Activated T-helper 1 cell treated with anti-CD3 and anti-CD28 coated beads, Interleukin-12 subunit alpha, Interleukin-12 subunit beta, Interleukin-2, Interleukin-4 antibody, amounts not matched to agents 30 ng/mL and 10 ng/mL and 1 ng/mL, durations not matched to agents 14 hours and 24 hours and 36 hours (primary cell): ENCODE results near the gene CAPN7. TPM values are rescaled to one million over a fixed set of nuclear protein-coding genes. Genes with fewer than 3 reads are reported as not detected.

Source experiments
- DNase-seq: peaks from one replicate; pipeline ENCODE4 v3.0.0; 2021; ENCODE audit warnings: low spot score
- H3K27ac Mint-ChIP-seq: one replicate; pipeline ENCODE4 v1.8.0; 2021; ENCODE audit warnings: mild to moderate bottlenecking, mixed read lengths
- H3K27me3 Mint-ChIP-seq: one replicate; pipeline ENCODE4 v1.8.0; 2022; ENCODE audit warnings: mild to moderate bottlenecking, moderate library complexity, mixed read lengths; ENCODE audit not compliant: insufficient read depth
- H3K36me3 Mint-ChIP-seq: one replicate; pipeline ENCODE4 v1.8.0; 2021; ENCODE audit warnings: low read depth, mixed read lengths
- H3K4me1 Mint-ChIP-seq: one replicate; pipeline ENCODE4 v1.8.0; 2021; ENCODE audit warnings: low read depth, mixed read lengths
- H3K4me3 Mint-ChIP-seq: one replicate; pipeline ENCODE4 v1.8.0; 2021; ENCODE audit warnings: mild to moderate bottlenecking, moderate library complexity, mixed read lengths
- H3K9me3 Mint-ChIP-seq: one replicate; pipeline ENCODE4 v1.8.0; 2021; ENCODE audit warnings: mixed read lengths
- intact Hi-C: fragments of 100-400 bp; cut with micrococcal nuclease; formaldehyde crosslinking; loops from one replicate; pipeline ENCODE4 v1.15.1; 2024
- total RNA-seq: library from RNA; stranded (reverse); gene quantifications from 2 replicates; pipeline ENCODE4 v1.2.3, GENCODE V29; 2022

CAPN7 gene
- total RNA-seq, 1 donor from 2014 or later = 26.0 TPM

- DNase-seq = no peak
- H3K4me3 Mint-ChIP-seq = peak overlapping the region; percentile 67
- H3K27ac Mint-ChIP-seq = peak overlapping the region; percentile 87
- H3K27me3 Mint-ChIP-seq = no peaks in the 10 kb centered on the region
- peaks cover 30% of the 10 kb centered on the region for H3K36me3 Mint-ChIP-seq
- intact Hi-C loops = loop anchor here (1.0 to 10.0 kb wide), 2 partner anchors 20 to 1242 kb away; partner anchors contain the start of gene RFTN1
- H3K4me1 Mint-ChIP-seq = peaks cover 88% of the 10 kb centered on the region
- H3K9me3 Mint-ChIP-seq = peaks cover 3% of the 10 kb centered on the region
These were observed 66.6 kb downstream of the CAPN7 start for GRCh38 chr3:15272426-15273196.

DNA sequence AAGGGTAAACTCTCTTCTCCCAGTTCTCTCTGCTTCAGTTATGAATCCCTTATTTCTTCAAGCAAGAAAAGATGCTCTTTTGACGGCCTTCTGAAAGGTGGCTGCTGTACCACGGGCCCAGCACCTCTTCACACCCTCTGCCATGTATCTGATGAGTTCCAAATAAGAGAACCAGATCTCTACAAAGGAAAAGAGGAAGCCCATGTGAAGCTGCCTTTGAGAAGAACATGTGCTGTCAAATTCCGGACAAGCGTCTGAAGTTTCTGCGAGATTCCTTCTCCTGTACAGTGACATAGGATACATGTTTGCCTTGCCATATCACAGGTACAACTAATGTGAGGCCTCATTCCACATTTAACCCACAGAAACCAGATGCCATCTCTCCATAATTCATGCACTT, 67.2 kb downstream of the CAPN7 start:
- Mint-ChIP-seq H3K27ac (peak overlapping the region; percentile 60), H3K4me1 (peaks cover 88% of the 10 kb centered on the region), H3K27me3 (no peaks in the 10 kb centered on the region), H3K9me3 (peaks cover 3% of the 10 kb centered on the region), H3K36me3 (peaks cover 33% of the 10 kb centered on the region), H3K4me3 (peak overlapping the region; percentile 60)
- no peak for DNase-seq
- intact Hi-C loops = loop anchor here (10.0 kb wide), 1 partner anchor 1242 kb away; the partner anchor contains the start of gene RFTN1

DNA sequence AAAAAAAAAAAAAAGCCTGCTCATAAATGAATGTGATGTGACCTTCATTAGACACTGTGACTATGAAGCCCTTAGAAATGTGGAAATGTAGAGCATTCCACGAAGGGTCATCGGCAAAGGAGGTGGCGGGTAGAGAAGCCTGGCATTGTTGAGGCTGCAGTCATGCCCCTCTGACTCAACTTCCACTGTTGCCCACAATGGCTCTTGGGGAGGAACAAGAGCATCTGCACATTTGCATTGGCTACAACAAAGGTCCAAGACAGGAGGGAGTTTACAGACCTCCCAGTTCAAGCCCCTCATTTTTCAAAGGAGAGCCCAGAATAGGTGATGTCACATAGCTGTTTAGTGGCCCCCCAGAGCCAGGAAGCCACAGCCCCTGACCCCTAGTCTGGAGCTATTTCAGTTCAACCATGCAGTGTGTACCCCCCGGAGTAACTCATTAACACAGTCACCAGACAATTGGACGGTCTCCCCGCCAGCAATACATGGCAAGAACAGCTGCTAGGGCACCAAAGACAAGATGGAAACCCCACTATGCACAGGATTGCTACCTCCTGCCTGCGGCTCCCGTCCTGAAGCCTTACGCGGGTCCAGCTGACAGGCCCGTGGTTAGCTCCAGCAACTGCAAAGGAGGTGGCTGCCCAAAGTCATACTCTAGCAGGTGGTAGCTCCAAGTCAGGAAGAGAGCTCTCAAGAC, 70.1 kb downstream of the CAPN7 start:
- Mint-ChIP-seq H3K27me3 (no peaks in the 10 kb centered on the region), H3K9me3 (peaks cover 3% of the 10 kb centered on the region), H3K36me3 (peaks cover 26% of the 10 kb centered on the region), H3K4me3 (no peak overlapping the region), H3K4me1 (peaks cover 94% of the 10 kb centered on the region), H3K27ac (peak overlapping the region; percentile 73)
- intact Hi-C loops = loop anchor here (10.0 kb wide), 1 partner anchor 1239 kb away; the partner anchor contains the start of gene RFTN1
- DNase-seq = no peak

DNA sequence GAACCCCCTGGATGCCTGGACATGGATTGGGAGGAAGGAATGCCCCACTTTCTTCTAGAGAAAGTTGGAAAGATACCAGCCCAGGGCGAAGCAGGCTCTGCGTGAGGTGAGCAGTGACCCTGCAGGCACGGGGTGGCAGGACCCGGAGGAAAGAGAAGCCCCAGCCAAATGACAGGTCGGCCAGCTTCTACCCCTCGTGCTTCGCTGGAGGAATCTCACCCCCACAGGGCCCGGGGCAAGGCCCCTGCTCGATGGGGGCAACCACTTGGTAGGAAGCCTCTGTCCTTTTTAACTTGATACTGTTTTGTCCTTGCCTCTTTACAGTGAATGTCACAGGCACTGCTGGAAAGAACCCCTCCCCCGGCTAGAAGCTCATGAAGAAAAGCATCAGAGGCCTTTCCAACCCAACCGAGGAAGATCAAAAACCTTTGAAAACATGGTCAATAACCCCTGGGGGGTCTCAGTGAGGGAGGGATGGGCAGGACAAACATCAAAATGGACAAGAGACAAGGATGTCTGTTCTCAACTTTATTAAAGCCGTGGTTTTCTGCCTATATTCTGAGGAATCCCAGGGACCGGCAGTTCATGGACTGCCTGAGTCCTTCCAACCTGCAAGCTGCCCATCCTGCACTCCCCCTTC, 71.9 kb downstream of the CAPN7 start:
- H3K4me3 Mint-ChIP-seq = no peak overlapping the region
- no peaks in the 10 kb centered on the region for H3K27me3 Mint-ChIP-seq
- intact Hi-C loops = loop anchor here (10.0 kb wide), 1 partner anchor 1237 kb away; the partner anchor contains the start of gene RFTN1
- DNase-seq = no peak
- H3K9me3 Mint-ChIP-seq = peaks cover 3% of the 10 kb centered on the region
- H3K27ac Mint-ChIP-seq = no peak overlapping the region
- peaks cover 30% of the 10 kb centered on the region for H3K36me3 Mint-ChIP-seq
- H3K4me1 Mint-ChIP-seq = peaks cover 87% of the 10 kb centered on the region

- peaks cover 85% of the 10 kb centered on the region for H3K4me1 Mint-ChIP-seq
- peaks cover 33% of the 10 kb centered on the region for H3K36me3 Mint-ChIP-seq
These were observed 73.2 kb downstream of the CAPN7 start for GRCh38 chr3:15279205-15279604.

DNA sequence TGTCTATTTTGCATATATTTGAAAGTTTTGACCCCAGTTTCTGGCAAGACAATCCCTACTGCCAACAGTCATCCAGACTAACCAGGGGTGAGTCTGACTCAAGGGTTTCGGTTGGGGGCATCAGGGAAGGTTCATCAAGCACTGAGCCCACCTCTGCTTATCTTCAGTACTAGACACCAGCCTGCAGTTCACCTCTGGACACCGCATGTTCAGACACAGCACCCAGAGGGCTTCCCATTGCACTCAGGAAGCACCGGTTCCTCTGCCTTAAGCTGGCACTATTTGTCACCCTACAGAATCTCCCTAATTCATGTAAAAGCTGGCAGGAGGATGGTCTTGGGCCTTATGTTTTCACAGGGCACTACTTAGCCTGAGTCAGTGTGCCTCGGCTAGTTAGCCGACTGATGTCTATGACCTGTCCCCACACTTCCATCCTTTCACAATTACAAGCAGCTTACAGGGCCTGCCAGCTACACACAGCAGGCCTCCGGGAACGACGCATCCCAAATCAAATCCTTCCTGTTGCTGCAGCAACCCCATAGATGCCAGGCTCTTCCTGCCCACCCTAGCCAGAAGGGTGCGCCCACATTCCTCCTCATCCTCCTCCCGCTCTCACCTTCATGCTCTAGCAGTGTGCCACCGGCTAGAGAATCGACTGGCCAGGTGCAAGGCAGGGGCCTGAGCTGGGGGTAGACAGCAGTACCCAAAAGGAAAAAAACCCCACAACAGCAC, 73.8 kb downstream of the CAPN7 start:
- peaks cover 83% of the 10 kb centered on the region for H3K4me1 Mint-ChIP-seq
- H3K27ac Mint-ChIP-seq = peak overlapping the region; percentile 52
- peaks cover 2% of the 10 kb centered on the region for H3K9me3 Mint-ChIP-seq
- H3K27me3 Mint-ChIP-seq = no peaks in the 10 kb centered on the region
- intact Hi-C loops = loop anchor here (1.0 to 10.0 kb wide), 2 partner anchors 8 to 1235 kb away; partner anchors contain the start of gene RFTN1
- no peak overlapping the region for H3K4me3 Mint-ChIP-seq
- H3K36me3 Mint-ChIP-seq = peaks cover 33% of the 10 kb centered on the region
- no peak for DNase-seq

More at GRCh38 chr3:15279205-15279604, 73.2 kb downstream of the CAPN7 start:
- Mint-ChIP-seq H3K27me3 (no peaks in the 10 kb centered on the region), H3K27ac (no peak overlapping the region), H3K4me3 (no peak overlapping the region), H3K9me3 (peaks cover 3% of the 10 kb centered on the region)
- DNase-seq = no peak
- intact Hi-C loops = loop anchor here (1.0 to 10.0 kb wide), 2 partner anchors 9 to 1236 kb away; partner anchors contain the start of gene RFTN1

DNA sequence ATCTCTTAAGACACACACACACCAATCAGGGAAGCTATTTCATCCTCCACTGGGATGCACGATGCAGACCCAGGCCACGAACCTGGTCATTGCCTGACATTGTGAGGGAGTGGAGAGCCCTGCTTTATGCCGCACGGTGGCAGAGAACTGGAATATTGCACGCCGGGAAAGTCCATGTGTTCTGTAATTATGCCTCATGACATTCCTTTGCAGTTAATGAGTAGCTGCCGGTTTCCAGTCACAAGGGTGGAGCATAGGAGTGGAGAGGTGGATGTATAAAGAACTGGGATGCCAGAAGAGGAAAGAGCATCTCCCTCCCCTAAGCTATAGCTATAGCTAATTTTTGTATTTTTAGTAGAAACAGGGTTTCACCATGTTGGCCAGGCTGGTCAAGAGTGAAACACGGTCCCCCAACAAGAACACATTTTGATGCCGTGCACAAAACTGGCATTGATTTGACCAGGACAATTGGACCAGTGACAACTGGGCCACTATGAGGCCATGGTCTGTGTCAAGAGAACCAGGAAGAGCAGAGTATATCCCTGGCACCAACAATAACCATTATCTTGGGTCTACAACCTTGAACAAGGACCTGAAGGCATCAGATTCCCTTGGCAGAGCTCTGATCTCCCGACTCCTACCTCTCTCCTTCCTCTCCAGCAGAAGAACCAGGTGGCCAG, 74.9 kb downstream of the CAPN7 start:
- DNase-seq = no peak
- no peaks in the 10 kb centered on the region for H3K9me3 Mint-ChIP-seq
- peaks cover 31% of the 10 kb centered on the region for H3K36me3 Mint-ChIP-seq
- H3K27ac Mint-ChIP-seq = peak overlapping the region; percentile 40
- H3K4me3 Mint-ChIP-seq = no peak overlapping the region
- H3K4me1 Mint-ChIP-seq = peaks cover 80% of the 10 kb centered on the region
- H3K27me3 Mint-ChIP-seq = no peaks in the 10 kb centered on the region
- intact Hi-C loops = no loop called here

- Mint-ChIP-seq H3K4me1 (peaks cover 76% of the 10 kb centered on the region), H3K36me3 (peaks cover 37% of the 10 kb centered on the region), H3K9me3 (no peaks in the 10 kb centered on the region), H3K27me3 (no peaks in the 10 kb centered on the region), H3K4me3 (no peak overlapping the region), H3K27ac (no peak overlapping the region)
- no peak for DNase-seq
- intact Hi-C loops = no loop called here
These were observed 75.8 kb downstream of the CAPN7 start for GRCh38 chr3:15281817-15282216.

- H3K27ac Mint-ChIP-seq = no peak overlapping the region
- intact Hi-C loops = no loop called here
- H3K9me3 Mint-ChIP-seq = no peaks in the 10 kb centered on the region
These were observed 77.7 kb downstream of the CAPN7 start for GRCh38 chr3:15283702-15284101.

GRCh38 chr3:15284121-15284889, 78.3 kb downstream of the CAPN7 start:
- no peak for DNase-seq
- Mint-ChIP-seq H3K27me3 (no peaks in the 10 kb centered on the region), H3K9me3 (no peaks in the 10 kb centered on the region), H3K36me3 (peaks cover 49% of the 10 kb centered on the region), H3K27ac (no peak overlapping the region), H3K4me1 (peaks cover 78% of the 10 kb centered on the region), H3K4me3 (no peak overlapping the region)
- intact Hi-C loops = no loop called here

More at GRCh38 chr3:15283702-15284101, 77.7 kb downstream of the CAPN7 start:
- Mint-ChIP-seq H3K27me3 (no peaks in the 10 kb centered on the region), H3K36me3 (peaks cover 44% of the 10 kb centered on the region), H3K4me3 (no peak overlapping the region), H3K4me1 (peaks cover 78% of the 10 kb centered on the region)
- no peak for DNase-seq

DNA sequence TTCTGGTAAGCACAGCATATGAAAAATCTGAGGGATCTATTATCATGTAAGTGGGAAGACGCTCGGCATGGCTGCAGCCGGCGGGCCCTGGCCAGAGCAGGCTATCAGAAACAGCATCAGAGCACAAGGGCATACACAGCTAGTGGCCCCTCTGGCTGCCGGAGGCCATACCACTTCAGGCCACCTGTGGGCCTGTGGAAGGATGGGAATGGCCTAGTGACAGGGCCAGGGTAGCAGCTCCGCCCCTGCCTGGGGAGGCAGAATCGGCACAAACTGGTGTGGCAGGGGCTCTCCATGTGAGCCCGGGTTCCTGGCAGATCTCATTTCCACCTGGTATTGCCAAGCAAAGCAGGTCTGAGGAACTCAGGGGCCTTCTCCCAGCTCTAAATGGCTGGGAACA, 80.0 kb downstream of the CAPN7 start:
- Mint-ChIP-seq H3K27me3 (no peaks in the 10 kb centered on the region), H3K9me3 (no peaks in the 10 kb centered on the region), H3K27ac (no peak overlapping the region), H3K36me3 (peaks cover 51% of the 10 kb centered on the region), H3K4me1 (peaks cover 76% of the 10 kb centered on the region), H3K4me3 (no peak overlapping the region)
- no peak for DNase-seq
- intact Hi-C loops = no loop called here
